Measurements from ENCODE around the gene GNE.

DNA sequence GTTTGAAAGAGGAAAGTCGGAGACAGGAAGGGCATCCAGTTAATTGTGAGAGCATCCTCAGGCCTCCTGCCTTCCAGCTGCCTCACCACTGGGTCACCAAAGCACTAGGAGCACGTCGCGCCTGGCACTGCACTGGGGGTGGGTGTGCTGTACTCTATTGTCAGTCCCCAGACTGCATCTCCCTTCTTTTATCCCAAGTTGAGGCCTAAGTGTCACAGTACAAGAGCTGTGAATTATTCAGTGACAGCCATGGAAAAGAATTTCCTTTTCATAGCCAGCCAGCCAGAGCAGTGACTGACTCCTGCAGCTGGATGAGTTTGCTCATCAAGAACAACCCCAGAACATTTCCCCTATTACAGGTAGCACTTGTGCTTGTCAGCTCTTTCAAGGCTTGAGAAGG lies 51.2 kb downstream of the GNE start:
- TF ChIP-seq CTCF (IDR thresholded peaks at IDR 0.05) (no peak), POLR2A (IDR thresholded peaks at IDR 0.05) (no peak)

All from esophagus squamous epithelium (tissue), 4 donors.